Ramos (cell line): ENCODE results near the gene RNLS.

ENCODE experiments used
- in situ Hi-C: fragments of 300-500 bp; cut with MboI; formaldehyde crosslinking; loops from one replicate; pipeline ENCODE4 v1.14.3; 2022; ENCODE audit warnings: low sequenced_read_pairs; ENCODE audit not compliant: unreplicated experiment

The RNLS gene

GRCh38 chr10:88582806-88583583 lies at the start of gene RNLS:
RNLS (minus strand) TSS chr10:88583318.
- in situ Hi-C loops, result no loop called here

DNA sequence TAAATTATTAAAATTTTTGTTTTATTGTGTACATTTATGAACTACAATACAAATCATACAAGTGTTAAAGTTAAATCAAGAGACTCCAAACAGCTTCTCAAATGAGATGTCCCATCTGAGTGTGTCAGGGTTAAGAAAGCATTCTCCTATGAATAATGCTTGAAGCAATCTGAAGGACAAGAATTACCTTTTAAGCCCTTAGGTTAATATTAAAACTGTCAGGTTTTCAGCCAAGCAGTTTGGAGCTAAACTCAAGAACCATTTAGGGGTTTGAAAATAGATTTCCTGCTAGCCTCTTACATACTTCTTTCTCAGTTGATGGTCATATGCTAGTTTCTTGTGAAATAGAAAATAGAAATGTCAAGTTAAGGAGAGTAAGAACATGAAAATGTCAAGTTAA lies 41.7 kb upstream of the RNLS start:
- in situ Hi-C loops, result no loop called here

GRCh38 chr10:88623835-88624234 lies 40.7 kb upstream of the RNLS start:
- in situ Hi-C loops, result no loop called here

- in situ Hi-C loops, result no loop called here
These were observed 37.3 kb upstream of the RNLS start for GRCh38 chr10:88620441-88620840.

GRCh38 chr10:88618496-88618895 lies 35.4 kb upstream of the RNLS start:
- in situ Hi-C loops, result no loop called here

- in situ Hi-C loops, result no loop called here
These were observed 34.7 kb upstream of the RNLS start for GRCh38 chr10:88617772-88618300.

DNA sequence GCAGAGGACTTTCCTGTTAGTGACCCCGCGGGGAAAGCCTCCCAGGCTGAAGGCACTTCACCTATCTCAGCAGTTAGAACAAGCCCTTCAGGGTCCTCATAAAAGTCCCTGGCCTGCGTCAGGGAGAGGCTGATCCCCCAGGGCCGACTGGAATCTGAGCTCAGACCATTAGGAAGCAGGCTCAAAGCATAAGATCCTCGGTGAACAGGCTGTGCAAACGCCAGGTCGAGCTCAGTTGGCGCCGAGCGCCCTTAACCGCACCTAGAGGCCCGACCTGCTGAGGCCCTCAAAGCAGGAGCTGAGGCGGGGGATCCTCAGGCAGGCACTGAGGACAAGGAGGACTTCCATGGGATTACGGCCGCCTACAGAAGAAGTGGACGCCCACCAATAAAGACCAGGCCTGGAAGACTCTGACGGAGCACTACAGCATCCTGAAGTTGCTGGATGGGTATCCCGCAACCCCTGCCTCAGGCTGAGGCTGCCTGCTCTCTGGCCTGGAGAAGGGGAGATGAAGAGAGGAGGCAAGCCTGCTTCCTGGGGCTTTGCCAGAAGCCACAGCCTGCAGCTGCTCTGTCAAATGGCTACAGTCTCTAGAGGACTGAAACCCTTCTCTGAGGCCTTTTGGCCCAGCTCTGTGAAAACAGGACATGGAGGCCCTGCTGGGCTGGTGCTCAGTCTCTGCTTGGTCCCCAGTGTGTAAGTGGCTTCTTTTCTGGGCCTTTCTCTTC lies 33.3 kb upstream of the RNLS start:
- in situ Hi-C loops, result no loop called here

- in situ Hi-C loops, result no loop called here
These were observed 25.7 kb upstream of the RNLS start for GRCh38 chr10:88608780-88609179.

GRCh38 chr10:88608052-88608732 lies 25.1 kb upstream of the RNLS start:
- in situ Hi-C loops, result no loop called here

DNA sequence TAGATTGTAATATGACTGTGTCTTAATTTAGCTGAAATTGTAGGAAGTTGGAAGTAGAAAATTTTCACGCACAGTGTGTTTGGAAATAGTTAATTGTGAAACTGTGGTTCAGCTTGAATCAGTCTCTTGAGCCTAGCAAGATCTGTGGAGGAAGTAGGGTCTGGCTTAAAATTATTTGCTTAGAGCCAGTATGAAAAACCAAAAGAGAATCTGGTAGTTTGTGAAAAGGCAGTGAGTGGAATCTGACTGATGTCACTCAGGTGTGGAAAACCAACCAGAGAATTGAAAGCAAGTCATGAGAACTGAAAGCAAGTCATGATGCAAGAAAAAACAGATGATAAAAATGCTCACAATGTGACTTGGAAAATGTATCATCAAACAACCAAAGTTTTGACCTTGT lies 14.9 kb upstream of the RNLS start:
- in situ Hi-C loops, result no loop called here

DNA sequence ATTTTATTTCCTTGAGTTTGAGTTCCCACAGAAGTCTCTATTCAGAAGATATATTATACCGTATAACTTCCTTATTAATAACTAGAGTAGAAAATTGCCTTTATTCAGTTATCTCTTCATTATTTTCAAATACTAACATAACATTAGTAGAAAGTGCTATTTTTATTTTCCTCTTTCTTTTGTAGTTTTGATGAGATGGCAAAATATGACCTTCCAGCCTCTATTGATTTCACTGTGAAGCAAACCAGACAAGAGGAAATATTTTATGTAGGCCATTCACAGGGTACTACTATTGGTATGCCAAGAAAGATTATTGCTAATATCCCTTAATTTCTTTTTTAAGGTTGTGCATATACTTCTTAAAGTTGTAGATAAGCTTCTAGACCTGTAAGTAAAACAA lies 11.4 kb upstream of the RNLS start:
- in situ Hi-C loops, result no loop called here

DNA sequence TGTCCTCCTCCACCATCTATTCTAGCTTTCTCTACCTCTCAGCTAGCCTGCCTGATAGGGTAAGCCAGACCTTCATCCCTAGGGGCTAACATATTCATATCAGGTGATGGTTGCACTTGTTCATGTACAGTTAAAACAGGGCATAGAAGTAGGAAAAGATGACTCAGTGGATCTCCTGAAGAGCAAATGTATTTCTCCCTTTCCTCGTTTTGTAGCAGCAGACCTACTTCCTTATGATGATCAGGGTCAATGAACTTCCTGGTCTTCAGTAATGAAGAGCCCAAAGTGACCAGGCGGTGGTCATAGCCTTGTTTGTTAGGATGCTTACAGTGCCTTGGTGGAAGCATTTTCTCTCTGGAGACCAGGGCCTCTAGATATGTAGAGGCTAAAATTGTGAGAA lies 9.8 kb upstream of the RNLS start:
- in situ Hi-C loops, result no loop called here

DNA sequence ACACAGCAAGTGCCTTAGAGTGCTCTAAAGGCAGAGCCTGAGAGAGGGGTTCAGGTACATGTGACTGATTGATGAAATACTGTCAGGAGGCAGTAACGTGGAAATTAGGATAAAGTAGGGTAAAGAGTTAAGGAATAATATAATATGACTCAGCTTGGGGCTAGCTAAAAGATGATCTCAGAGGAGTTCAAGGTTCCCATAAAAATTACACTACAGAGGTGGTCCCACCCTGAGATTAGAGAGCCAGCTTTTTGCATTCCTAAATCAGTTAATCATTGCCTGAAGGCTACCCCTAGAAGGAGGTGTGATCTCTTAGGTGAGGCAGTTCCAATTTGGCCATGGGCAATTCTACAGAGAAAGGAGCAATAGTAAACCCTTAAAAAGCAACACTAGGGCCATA lies 9.3 kb upstream of the RNLS start:
- in situ Hi-C loops, result no loop called here

GRCh38 chr10:88586462-88586861 lies 3.3 kb upstream of the RNLS start, which contains the start of gene LIPJ:
LIPJ (plus strand) TSS chr10:88586762; CDS start chr10:88590688, 3,926 bp downstream.
- in situ Hi-C loops, result no loop called here

DNA sequence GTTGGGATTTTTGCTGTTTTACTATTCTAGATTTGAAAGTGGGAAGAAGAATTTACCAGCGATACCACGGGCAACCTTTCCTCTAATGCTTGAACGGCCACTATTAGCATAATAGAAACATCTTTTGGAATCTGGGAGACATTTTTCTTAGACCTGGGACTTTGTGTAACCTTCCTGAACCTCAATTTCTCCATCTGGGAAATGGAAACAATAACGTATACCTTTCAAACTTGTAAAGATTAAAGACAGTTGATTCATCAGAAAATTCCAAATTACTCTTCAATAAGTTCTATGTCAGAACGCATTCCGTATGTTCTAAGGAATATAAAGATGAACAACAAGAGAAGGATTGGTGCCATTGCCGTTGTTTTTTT lies 453 bp upstream of the RNLS start:
- in situ Hi-C loops, result no loop called here

- in situ Hi-C loops, result no loop called here
These were observed 710 bp downstream of the RNLS start for GRCh38 chr10:88582411-88582805.

DNA sequence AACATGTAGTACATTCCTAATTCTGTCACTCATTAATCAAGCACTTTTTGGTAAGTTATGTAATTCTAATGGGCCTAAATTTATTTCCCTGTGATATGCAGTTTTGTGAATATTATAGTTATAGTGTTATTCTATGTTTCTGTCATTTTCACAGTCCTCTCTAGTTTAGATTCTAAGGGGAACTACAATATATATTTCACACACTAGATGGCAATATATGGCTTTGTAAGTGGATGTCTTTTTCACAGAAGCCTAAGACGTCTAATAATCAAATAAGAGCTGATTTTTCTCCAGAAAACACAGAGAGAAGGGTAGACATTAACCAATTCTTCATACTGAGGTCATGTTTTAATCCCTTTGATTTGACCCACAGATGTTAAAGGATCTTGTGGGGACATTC lies 18.0 kb downstream of the RNLS start:
- in situ Hi-C loops, result loop anchor here (25.0 kb wide), 1 partner anchor 903 kb away; the partner anchor contains the start of gene PAPSS2

GRCh38 chr10:88562152-88562551 lies 21.0 kb downstream of the RNLS start:
- in situ Hi-C loops, result loop anchor here (25.0 kb wide), 1 partner anchor 900 kb away; the partner anchor contains the start of gene PAPSS2

GRCh38 chr10:88557658-88558057 lies 25.5 kb downstream of the RNLS start:
- in situ Hi-C loops, result loop anchor here (25.0 kb wide), 1 partner anchor 895 kb away; the partner anchor contains the start of gene PAPSS2

DNA sequence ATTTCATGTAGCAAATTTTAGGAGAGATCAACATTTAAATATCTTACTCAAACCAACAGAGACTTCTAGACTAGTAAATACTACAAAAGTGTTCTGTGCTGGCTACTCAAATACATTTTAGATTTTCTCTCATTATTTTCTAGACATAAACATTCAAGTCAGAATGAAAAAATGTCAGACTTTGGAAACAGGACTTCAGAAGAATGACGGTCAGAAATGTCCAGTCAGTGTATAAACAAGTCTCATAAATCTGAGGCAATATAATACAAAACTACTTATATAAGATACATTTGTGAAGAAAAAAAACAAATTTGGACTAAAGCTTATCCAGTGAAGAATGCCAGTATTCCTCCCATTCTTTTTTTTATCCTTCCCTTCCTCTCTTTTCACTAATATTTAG lies 25.9 kb downstream of the RNLS start:
- in situ Hi-C loops, result loop anchor here (25.0 kb wide), 1 partner anchor 895 kb away; the partner anchor contains the start of gene PAPSS2
